Measurements from ENCODE around the gene PLXDC2. TPM values are rescaled to one million over a fixed set of nuclear protein-coding genes. Genes with fewer than 3 reads are reported as not detected.

Gene PLXDC2
- total RNA-seq, 1 experiment from 2014 or later, result 0.21 TPM

DNA sequence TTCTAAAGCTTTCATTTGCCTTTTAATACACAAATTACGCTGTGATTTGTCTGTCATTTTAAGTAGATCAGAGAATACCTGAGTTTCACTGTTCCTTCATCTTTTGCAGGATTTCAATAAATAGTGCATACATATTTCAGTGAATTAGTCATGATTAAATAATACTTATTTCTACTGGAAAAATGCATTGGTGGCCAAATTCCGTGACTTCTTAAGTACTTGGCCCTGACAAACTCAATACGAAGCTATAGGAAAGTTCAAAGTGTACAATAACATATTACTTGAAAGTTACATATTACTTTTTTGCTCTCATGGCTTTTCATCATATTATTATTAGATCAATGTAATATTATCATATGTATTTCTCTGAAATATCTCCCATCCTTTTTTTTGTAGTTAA lies 16.1 kb upstream of the PLXDC2 start:
- in situ Hi-C loops (cut with HindIII; ENCODE audit: low pct_unique_long_range_greater_than_20kb, low sequenced_read_pairs), result no loop called here
- CTCF ChIA-PET, result no interaction called here

GRCh38 chr10:19801369-19801768 lies 14.9 kb upstream of the PLXDC2 start:
- in situ Hi-C loops (cut with HindIII; ENCODE audit: low pct_unique_long_range_greater_than_20kb, low sequenced_read_pairs), result no loop called here

More for the DNA sequence above, 16.1 kb upstream of the PLXDC2 start:
- POLR2A ChIA-PET, result no interaction called here
- intact Hi-C loops (cut with micrococcal nuclease; ENCODE audit: unreplicated experiment), result no loop called here
- H3K4me3 ChIP-seq (ENCODE audit: low read depth in 2 of 2, low read length in 2 of 2), result no peak overlapping the region
- no peak overlapping the region for H3K27ac ChIP-seq (ENCODE audit: low read length)
- no peak for TF ChIP-seq CTCF (IDR thresholded peaks at IDR 0.05)
- no peak for TF ChIP-seq POLR2AphosphoS5 (IDR thresholded peaks at IDR 0.05; ENCODE audit: low read depth, low read length)
- no peak for TF ChIP-seq SIN3A (IDR thresholded peaks at IDR 0.05; ENCODE audit: borderline replicate concordance, insufficient read depth, low read depth, low read length)
- TF ChIP-seq TCF7L2 (IDR thresholded peaks at IDR 0.05; ENCODE audit: low read depth, low read length), result no peak
- TF ChIP-seq REST (IDR thresholded peaks at IDR 0.05; ENCODE audit: insufficient read depth in 1 of 2, low read depth in 2 of 2, low read length in 1 of 2), result no peak
- no TSS peak for BruUV-seq (replicated peaks)
- no peak for ATAC-seq
- no peaks in the 10 kb centered on the region for H3K27me3 ChIP-seq (ENCODE audit: control insufficient read depth, insufficient read depth, low read length)
- no peak for DNase-seq (ENCODE audit: low read depth, low spot score)
- no peaks in the 10 kb centered on the region for H3K9me3 ChIP-seq (ENCODE audit: control insufficient read depth, insufficient read depth, low read depth, low read length)
- no peaks in the 10 kb centered on the region for H3K36me3 ChIP-seq (ENCODE audit: control insufficient read depth, insufficient read depth, low read length)
- H3K4me1 ChIP-seq (ENCODE audit: control insufficient read depth, insufficient read depth, low read length), result no peaks in the 10 kb centered on the region

More at GRCh38 chr10:19801369-19801768, 14.9 kb upstream of the PLXDC2 start:
- ChIA-PET POLR2A (no interaction called here), CTCF (no interaction called here)
- no peak for TF ChIP-seq CTCF (IDR thresholded peaks at IDR 0.05)
- TF ChIP-seq REST (IDR thresholded peaks at IDR 0.05; ENCODE audit: insufficient read depth in 1 of 2, low read depth in 2 of 2, low read length in 1 of 2), result no peak
- TF ChIP-seq TCF7L2 (IDR thresholded peaks at IDR 0.05; ENCODE audit: low read depth, low read length), result no peak
- TF ChIP-seq SIN3A (IDR thresholded peaks at IDR 0.05; ENCODE audit: borderline replicate concordance, insufficient read depth, low read depth, low read length), result no peak
- no peak for TF ChIP-seq POLR2AphosphoS5 (IDR thresholded peaks at IDR 0.05; ENCODE audit: low read depth, low read length)
- Histone ChIP-seq H3K9me3 (ENCODE audit: control insufficient read depth, insufficient read depth, low read depth, low read length) (no peaks in the 10 kb centered on the region), H3K4me3 (ENCODE audit: low read depth in 2 of 2, low read length in 2 of 2) (no peak overlapping the region), H3K36me3 (ENCODE audit: control insufficient read depth, insufficient read depth, low read length) (no peaks in the 10 kb centered on the region), H3K27ac (ENCODE audit: low read length) (no peak overlapping the region), H3K4me1 (ENCODE audit: control insufficient read depth, insufficient read depth, low read length) (no peaks in the 10 kb centered on the region), H3K27me3 (ENCODE audit: control insufficient read depth, insufficient read depth, low read length) (no peaks in the 10 kb centered on the region)
- DNase-seq (ENCODE audit: low read depth, low spot score) (no peak), ATAC-seq (no peak)
- intact Hi-C loops (cut with micrococcal nuclease; ENCODE audit: unreplicated experiment), result no loop called here
- BruUV-seq (replicated peaks), result no TSS peak

Measured in Panc1 (cell line).